ENCODE results near the gene IER5L.
"Not testable (repeated sequence)": the region's sequence is repeated elsewhere in the genome, so short reads cannot be mapped to it uniquely, and the experiment has no call there.

Gene IER5L

GRCh38 chr9:129163753-129164152 lies 14.3 kb downstream of the IER5L start:
- Histone ChIP-seq H3K27ac (ENCODE audit: low read depth, low read length) (no peak overlapping the region), H3K4me2 (ENCODE audit: low read depth, low read length, poor library complexity, severe bottlenecking) (no peak overlapping the region), H3K9me3 (ENCODE audit: insufficient read depth, low read length) (no peaks in the 10 kb centered on the region), H2AFZ (ENCODE audit: low read depth, low read length, severe bottlenecking) (no peak overlapping the region), H3K27me3 (ENCODE audit: low read length) (no peaks in the 10 kb centered on the region), H3K9me2 (replicated peaks; ENCODE audit: insufficient read depth, low read length) (no peaks in the 10 kb centered on the region), H4K20me1 (ENCODE audit: low read depth, low read length) (no peaks in the 10 kb centered on the region), H3K79me2 (ENCODE audit: insufficient read depth, low read length) (no peaks in the 10 kb centered on the region), H3F3A (ENCODE audit: insufficient read depth) (no peaks in the 10 kb centered on the region), H3K4me3 (ENCODE audit: insufficient read depth, low read length, poor library complexity, severe bottlenecking) (no peak overlapping the region), H3K9ac (ENCODE audit: low read length) (no peak overlapping the region), H3K36me3 (ENCODE audit: low read length) (no peaks in the 10 kb centered on the region)
- TF ChIP-seq EZH2phosphoT487 (conservative IDR thresholded peaks at IDR 0.05; ENCODE audit: low read length) = no peak

- not testable (repeated sequence) for H3K9ac ChIP-seq (ENCODE audit: low read length); H3K9me3 ChIP-seq (ENCODE audit: insufficient read depth, low read length); H3K9me2 ChIP-seq (replicated peaks; ENCODE audit: insufficient read depth, low read length); H3F3A ChIP-seq (ENCODE audit: insufficient read depth); H3K27me3 ChIP-seq (ENCODE audit: low read length); H3K79me2 ChIP-seq (ENCODE audit: insufficient read depth, low read length); H2AFZ ChIP-seq (ENCODE audit: low read depth, low read length, severe bottlenecking); H4K20me1 ChIP-seq (ENCODE audit: low read depth, low read length); H3K4me2 ChIP-seq (ENCODE audit: low read depth, low read length, poor library complexity, severe bottlenecking); H3K4me3 ChIP-seq (ENCODE audit: insufficient read depth, low read length, poor library complexity, severe bottlenecking); H3K27ac ChIP-seq (ENCODE audit: low read depth, low read length); H3K36me3 ChIP-seq (ENCODE audit: low read length)
These were observed 14.8 kb downstream of the IER5L start for GRCh38 chr9:129163198-129163670.

GRCh38 chr9:129162497-129163197 lies 15.4 kb downstream of the IER5L start:
- Histone ChIP-seq H3F3A (ENCODE audit: insufficient read depth) (no peaks in the 10 kb centered on the region), H3K27me3 (ENCODE audit: low read length) (no peaks in the 10 kb centered on the region), H4K20me1 (ENCODE audit: low read depth, low read length) (no peaks in the 10 kb centered on the region), H3K9me3 (ENCODE audit: insufficient read depth, low read length) (no peaks in the 10 kb centered on the region), H3K4me3 (ENCODE audit: insufficient read depth, low read length, poor library complexity, severe bottlenecking) (no peak overlapping the region), H3K4me2 (ENCODE audit: low read depth, low read length, poor library complexity, severe bottlenecking) (no peak overlapping the region), H3K79me2 (ENCODE audit: insufficient read depth, low read length) (no peaks in the 10 kb centered on the region), H3K9ac (ENCODE audit: low read length) (no peak overlapping the region), H2AFZ (ENCODE audit: low read depth, low read length, severe bottlenecking) (no peak overlapping the region), H3K9me2 (replicated peaks; ENCODE audit: insufficient read depth, low read length) (no peaks in the 10 kb centered on the region), H3K27ac (ENCODE audit: low read depth, low read length) (no peak overlapping the region), H3K36me3 (ENCODE audit: low read length) (no peaks in the 10 kb centered on the region)
- TF ChIP-seq EZH2phosphoT487 (conservative IDR thresholded peaks at IDR 0.05; ENCODE audit: low read length) = no peak
- no peak for TF ChIP-seq CTCF (IDR thresholded peaks at IDR 0.05; ENCODE audit: insufficient read depth, low read length, poor library complexity, severe bottlenecking)

GRCh38 chr9:129161534-129161837 lies 16.6 kb downstream of the IER5L start:
- H3K9me2 ChIP-seq (replicated peaks; ENCODE audit: insufficient read depth, low read length) = no peaks in the 10 kb centered on the region
- H3K79me2 ChIP-seq (ENCODE audit: insufficient read depth, low read length) = no peaks in the 10 kb centered on the region
- H3K36me3 ChIP-seq (ENCODE audit: low read length) = no peaks in the 10 kb centered on the region
- H3K27me3 ChIP-seq (ENCODE audit: low read length) = no peaks in the 10 kb centered on the region
- no peak overlapping the region for H3K9ac ChIP-seq (ENCODE audit: low read length)
- TF ChIP-seq EZH2phosphoT487 (conservative IDR thresholded peaks at IDR 0.05; ENCODE audit: low read length) (no peak), CTCF (IDR thresholded peaks at IDR 0.05; ENCODE audit: insufficient read depth, low read length, poor library complexity, severe bottlenecking) (no peak)
- no peak overlapping the region for H3K4me3 ChIP-seq (ENCODE audit: insufficient read depth, low read length, poor library complexity, severe bottlenecking)
- no peak overlapping the region for H3K4me2 ChIP-seq (ENCODE audit: low read depth, low read length, poor library complexity, severe bottlenecking)
- H4K20me1 ChIP-seq (ENCODE audit: low read depth, low read length) = no peaks in the 10 kb centered on the region
- no peaks in the 10 kb centered on the region for H3K9me3 ChIP-seq (ENCODE audit: insufficient read depth, low read length)
- H3K27ac ChIP-seq (ENCODE audit: low read depth, low read length) = no peak overlapping the region
- H3F3A ChIP-seq (ENCODE audit: insufficient read depth) = no peaks in the 10 kb centered on the region
- H2AFZ ChIP-seq (ENCODE audit: low read depth, low read length, severe bottlenecking) = no peak overlapping the region

All from SU-DHL-6 (cell line).